Measurements from ENCODE around the gene WDR70.

The WDR70 gene

GRCh38 chr5:37520811-37521210 lies 141.7 kb downstream of the WDR70 start (continued):
- TF ChIP-seq TSHZ2 (CRISPR knock-in tag; IDR thresholded peaks at IDR 0.05) (no peak), SNAI2 (CRISPR knock-in tag; IDR thresholded peaks at IDR 0.05) (no peak), ZNF565 (CRISPR knock-in tag; conservative IDR thresholded peaks at IDR 0.05; ENCODE audit: low read depth) (no peak), TOX (CRISPR knock-in tag; IDR thresholded peaks at IDR 0.05; ENCODE audit: borderline replicate concordance) (no peak), CSDC2 (CRISPR knock-in tag; IDR thresholded peaks at IDR 0.05) (no peak), OSR1 (CRISPR knock-in tag; IDR thresholded peaks at IDR 0.05) (no peak), ZFP30 (CRISPR knock-in tag; IDR thresholded peaks at IDR 0.05) (no peak), ZFP3 (CRISPR knock-in tag; IDR thresholded peaks at IDR 0.05) (no peak), ISL1 (CRISPR knock-in tag; IDR thresholded peaks at IDR 0.05) (no peak), TCF4 (CRISPR knock-in tag; IDR thresholded peaks at IDR 0.05; ENCODE audit: borderline replicate concordance) (no peak)
- TF ChIP-seq, protein P1, sequence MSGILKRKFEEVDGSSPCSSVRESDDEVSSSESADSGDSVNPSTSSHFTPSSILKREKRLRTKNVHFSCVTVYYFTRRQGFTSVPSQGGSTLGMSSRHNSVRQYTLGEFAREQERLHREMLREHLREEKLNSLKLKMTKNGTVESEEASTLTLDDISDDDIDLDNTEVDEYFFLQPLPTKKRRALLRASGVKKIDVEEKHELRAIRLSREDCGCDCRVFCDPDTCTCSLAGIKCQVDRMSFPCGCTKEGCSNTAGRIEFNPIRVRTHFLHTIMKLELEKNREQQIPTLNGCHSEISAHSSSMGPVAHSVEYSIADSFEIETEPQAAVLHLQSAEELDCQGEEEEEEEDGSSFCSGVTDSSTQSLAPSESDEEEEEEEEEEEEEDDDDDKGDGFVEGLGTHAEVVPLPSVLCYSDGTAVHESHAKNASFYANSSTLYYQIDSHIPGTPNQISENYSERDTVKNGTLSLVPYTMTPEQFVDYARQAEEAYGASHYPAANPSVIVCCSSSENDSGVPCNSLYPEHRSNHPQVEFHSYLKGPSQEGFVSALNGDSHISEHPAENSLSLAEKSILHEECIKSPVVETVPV (CRISPR knock-in tag; IDR thresholded peaks at IDR 0.05), result no peak

- TF ChIP-seq ZC3H10 (CRISPR knock-in tag; IDR thresholded peaks at IDR 0.05) (no peak), ARNTL (CRISPR knock-in tag; IDR thresholded peaks at IDR 0.05; ENCODE audit: borderline replicate concordance, low read depth) (no peak), GLIS3 (CRISPR knock-in tag; IDR thresholded peaks at IDR 0.05) (no peak), ZFP30 (CRISPR knock-in tag; IDR thresholded peaks at IDR 0.05) (no peak), ZFP3 (CRISPR knock-in tag; IDR thresholded peaks at IDR 0.05) (no peak), PPARA (CRISPR knock-in tag; IDR thresholded peaks at IDR 0.05; ENCODE audit: borderline replicate concordance) (no peak), TCF4 (CRISPR knock-in tag; IDR thresholded peaks at IDR 0.05; ENCODE audit: borderline replicate concordance) (no peak), CSDC2 (CRISPR knock-in tag; IDR thresholded peaks at IDR 0.05) (no peak)
- ATAC-seq, result no peak
These were observed 154.0 kb downstream of the WDR70 start for GRCh38 chr5:37532976-37533740.

DNA sequence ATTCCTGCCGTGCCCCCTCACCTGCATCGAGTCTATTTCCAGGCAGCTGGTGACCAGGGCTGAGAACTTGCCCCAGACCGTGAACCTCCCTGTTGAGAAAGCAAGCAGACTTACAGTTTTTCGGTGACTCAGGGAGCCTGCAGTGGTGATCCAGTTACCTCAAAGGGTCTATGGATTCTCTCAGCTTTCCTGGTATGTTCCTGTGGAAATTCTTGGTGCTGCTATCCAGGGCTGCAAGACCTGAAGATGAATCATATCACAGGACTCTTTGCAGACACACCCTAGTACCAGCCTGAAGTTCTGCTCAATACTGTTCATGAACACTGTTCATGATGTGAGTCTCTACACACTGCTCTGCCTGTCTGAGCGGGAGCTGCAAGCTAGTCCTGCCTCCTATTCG lies 154.7 kb downstream of the WDR70 start:
- ATAC-seq, result no peak
- TF ChIP-seq, protein P2, sequence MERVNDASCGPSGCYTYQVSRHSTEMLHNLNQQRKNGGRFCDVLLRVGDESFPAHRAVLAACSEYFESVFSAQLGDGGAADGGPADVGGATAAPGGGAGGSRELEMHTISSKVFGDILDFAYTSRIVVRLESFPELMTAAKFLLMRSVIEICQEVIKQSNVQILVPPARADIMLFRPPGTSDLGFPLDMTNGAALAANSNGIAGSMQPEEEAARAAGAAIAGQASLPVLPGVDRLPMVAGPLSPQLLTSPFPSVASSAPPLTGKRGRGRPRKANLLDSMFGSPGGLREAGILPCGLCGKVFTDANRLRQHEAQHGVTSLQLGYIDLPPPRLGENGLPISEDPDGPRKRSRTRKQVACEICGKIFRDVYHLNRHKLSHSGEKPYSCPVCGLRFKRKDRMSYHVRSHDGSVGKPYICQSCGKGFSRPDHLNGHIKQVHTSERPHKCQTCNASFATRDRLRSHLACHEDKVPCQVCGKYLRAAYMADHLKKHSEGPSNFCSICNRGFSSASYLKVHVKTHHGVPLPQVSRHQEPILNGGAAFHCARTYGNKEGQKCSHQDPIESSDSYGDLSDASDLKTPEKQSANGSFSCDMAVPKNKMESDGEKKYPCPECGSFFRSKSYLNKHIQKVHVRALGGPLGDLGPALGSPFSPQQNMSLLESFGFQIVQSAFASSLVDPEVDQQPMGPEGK (CRISPR knock-in tag; IDR thresholded peaks at IDR 0.05; ENCODE audit: borderline replicate concordance), result no peak
- no peak for TF ChIP-seq TOX (CRISPR knock-in tag; IDR thresholded peaks at IDR 0.05; ENCODE audit: borderline replicate concordance)
- no peak for TF ChIP-seq SNAI2 (CRISPR knock-in tag; IDR thresholded peaks at IDR 0.05)
- TF ChIP-seq ZNF565 (CRISPR knock-in tag; conservative IDR thresholded peaks at IDR 0.05; ENCODE audit: low read depth), result no peak
- TF ChIP-seq ZC3H10 (CRISPR knock-in tag; IDR thresholded peaks at IDR 0.05), result no peak
- no peak for TF ChIP-seq ZNF8 (CRISPR knock-in tag; IDR thresholded peaks at IDR 0.05)
- TF ChIP-seq TCF4 (CRISPR knock-in tag; IDR thresholded peaks at IDR 0.05; ENCODE audit: borderline replicate concordance), result no peak
- no peak for TF ChIP-seq TSHZ2 (CRISPR knock-in tag; IDR thresholded peaks at IDR 0.05)
- TF ChIP-seq, protein P3, sequence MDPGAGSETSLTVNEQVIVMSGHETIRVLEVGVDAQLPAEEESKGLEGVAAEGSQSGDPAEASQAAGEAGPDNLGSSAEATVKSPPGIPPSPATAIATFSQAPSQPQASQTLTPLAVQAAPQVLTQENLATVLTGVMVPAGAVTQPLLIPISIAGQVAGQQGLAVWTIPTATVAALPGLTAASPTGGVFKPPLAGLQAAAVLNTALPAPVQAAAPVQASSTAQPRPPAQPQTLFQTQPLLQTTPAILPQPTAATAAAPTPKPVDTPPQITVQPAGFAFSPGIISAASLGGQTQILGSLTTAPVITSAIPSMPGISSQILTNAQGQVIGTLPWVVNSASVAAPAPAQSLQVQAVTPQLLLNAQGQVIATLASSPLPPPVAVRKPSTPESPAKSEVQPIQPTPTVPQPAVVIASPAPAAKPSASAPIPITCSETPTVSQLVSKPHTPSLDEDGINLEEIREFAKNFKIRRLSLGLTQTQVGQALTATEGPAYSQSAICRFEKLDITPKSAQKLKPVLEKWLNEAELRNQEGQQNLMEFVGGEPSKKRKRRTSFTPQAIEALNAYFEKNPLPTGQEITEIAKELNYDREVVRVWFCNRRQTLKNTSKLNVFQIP (CRISPR knock-in tag; IDR thresholded peaks at IDR 0.05; ENCODE audit: borderline replicate concordance, low read depth), result no peak
- no peak for TF ChIP-seq ESRRG (CRISPR knock-in tag; IDR thresholded peaks at IDR 0.05)
- TF ChIP-seq BACH2 (CRISPR knock-in tag; IDR thresholded peaks at IDR 0.05; ENCODE audit: borderline replicate concordance), result no peak
- no peak for TF ChIP-seq ZFP3 (CRISPR knock-in tag; IDR thresholded peaks at IDR 0.05)
- TF ChIP-seq, protein P1 (CRISPR knock-in tag; IDR thresholded peaks at IDR 0.05), result no peak
- no peak for TF ChIP-seq ARNTL (CRISPR knock-in tag; IDR thresholded peaks at IDR 0.05; ENCODE audit: borderline replicate concordance, low read depth)
- no peak for TF ChIP-seq ISL1 (CRISPR knock-in tag; IDR thresholded peaks at IDR 0.05)
- no peak for TF ChIP-seq ZFP30 (CRISPR knock-in tag; IDR thresholded peaks at IDR 0.05)
- no peak for TF ChIP-seq OSR1 (CRISPR knock-in tag; IDR thresholded peaks at IDR 0.05)
- no peak for TF ChIP-seq PPARA (CRISPR knock-in tag; IDR thresholded peaks at IDR 0.05; ENCODE audit: borderline replicate concordance)
- TF ChIP-seq ZNF70 (CRISPR knock-in tag; IDR thresholded peaks at IDR 0.05), result no peak
